K562 (cell line): ENCODE results near the gene DBNDD1.

Source experiments
- CEBPB ChIP-seq: fragments of 450-650 bp; IDR thresholded peaks from 2 replicates; pipeline ENCODE4 v1.6.1; 2016; ENCODE audit warnings: missing genetic modification characterization, missing compliant biosample characterization
- NFYB ChIP-seq: IDR thresholded peaks from 2 replicates; pipeline ENCODE4 v1.6.1; 2011; ENCODE audit warnings: mild to moderate bottlenecking, moderate library complexity; ENCODE audit not compliant: insufficient read length; ENCODE audit errors: extremely low read depth
- POLR2A ChIP-seq: fragments of 450-650 bp; conservative IDR thresholded peaks from 2 replicates; pipeline ENCODE4 v1.6.1; 2016
- SAFB ChIP-seq: fragments of 200-400 bp; formaldehyde crosslinking; IDR thresholded peaks from 2 replicates; pipeline ENCODE4 v1.6.1; 2017; ENCODE audit warnings: low read depth, low read length, borderline replicate concordance
- SMARCB1 ChIP-seq: IDR thresholded peaks from 2 replicates; pipeline ENCODE4 v1.6.1; 2011; ENCODE audit warnings: improper control_type of control experiment, low read depth; ENCODE audit not compliant: insufficient read length
- TCF7L2 ChIP-seq: fragments of 150-350 bp; IDR thresholded peaks from 2 replicates; pipeline ENCODE4 v1.6.1; 2016; ENCODE audit warnings: low read depth, mild to moderate bottlenecking, low read length, moderate library complexity
- ZNF133 ChIP-seq: fragments of 250-450 bp; sonication (Bioruptor Pico); IDR thresholded peaks from 2 replicates; pipeline ENCODE4 v1.4.0; 2020; ENCODE audit warnings: mild to moderate bottlenecking
- TF ChIP-seq, protein P1 (sequence below): IDR thresholded peaks from 3 replicates; pipeline ENCODE4 v1.6.1; 2011; ENCODE audit warnings: borderline replicate concordance, mild to moderate bottlenecking, moderate library complexity; ENCODE audit not compliant: insufficient read length; ENCODE audit errors: extremely low read depth
- TF ChIP-seq, protein P2 (sequence below), 3 experiments: IDR thresholded peaks in 2 of 3; conservative IDR thresholded peaks in 1 of 3; 2 replicates each; pipeline ENCODE4 v1.5.1; 2011 to 2012; ENCODE audit warnings: low read length in 3 of 3, mild to moderate bottlenecking in 3 of 3, control low read depth in 2 of 3, improper control_type of control experiment in 1 of 3, inconsistent platforms in 1 of 3, low read depth in 1 of 3, mixed read lengths in 1 of 3, moderate library complexity in 1 of 3; ENCODE audit not compliant: insufficient read depth in 2 of 3
- TF ChIP-seq, protein P3 (sequence below): sonication (generic); formaldehyde crosslinking; IDR thresholded peaks from 2 replicates; pipeline ENCODE4 v1.9.0; 2022; ENCODE audit warnings: mild to moderate bottlenecking, missing genetic modification reagents

DNA sequence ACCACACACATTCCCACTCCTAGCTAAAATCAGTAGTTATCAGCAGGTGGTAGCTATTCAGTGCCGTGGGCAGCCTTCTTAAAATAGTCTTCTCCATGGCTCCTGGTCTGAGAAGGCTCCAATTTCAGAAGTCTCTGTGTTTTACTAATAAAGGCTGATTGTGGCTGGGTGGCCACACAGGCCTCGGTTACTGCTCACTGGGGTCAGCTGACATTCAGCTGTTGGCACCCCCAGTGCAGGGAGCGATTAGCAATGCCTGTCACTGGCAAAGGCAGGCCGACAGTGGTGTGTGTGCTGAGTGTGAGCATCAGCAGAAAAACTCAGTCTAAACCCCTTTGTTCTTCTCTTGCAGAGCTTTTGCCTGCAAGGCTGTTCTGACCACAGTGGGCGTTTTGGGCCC is 16.6 kb upstream of the DBNDD1 start:
- TF ChIP-seq, protein P1, sequence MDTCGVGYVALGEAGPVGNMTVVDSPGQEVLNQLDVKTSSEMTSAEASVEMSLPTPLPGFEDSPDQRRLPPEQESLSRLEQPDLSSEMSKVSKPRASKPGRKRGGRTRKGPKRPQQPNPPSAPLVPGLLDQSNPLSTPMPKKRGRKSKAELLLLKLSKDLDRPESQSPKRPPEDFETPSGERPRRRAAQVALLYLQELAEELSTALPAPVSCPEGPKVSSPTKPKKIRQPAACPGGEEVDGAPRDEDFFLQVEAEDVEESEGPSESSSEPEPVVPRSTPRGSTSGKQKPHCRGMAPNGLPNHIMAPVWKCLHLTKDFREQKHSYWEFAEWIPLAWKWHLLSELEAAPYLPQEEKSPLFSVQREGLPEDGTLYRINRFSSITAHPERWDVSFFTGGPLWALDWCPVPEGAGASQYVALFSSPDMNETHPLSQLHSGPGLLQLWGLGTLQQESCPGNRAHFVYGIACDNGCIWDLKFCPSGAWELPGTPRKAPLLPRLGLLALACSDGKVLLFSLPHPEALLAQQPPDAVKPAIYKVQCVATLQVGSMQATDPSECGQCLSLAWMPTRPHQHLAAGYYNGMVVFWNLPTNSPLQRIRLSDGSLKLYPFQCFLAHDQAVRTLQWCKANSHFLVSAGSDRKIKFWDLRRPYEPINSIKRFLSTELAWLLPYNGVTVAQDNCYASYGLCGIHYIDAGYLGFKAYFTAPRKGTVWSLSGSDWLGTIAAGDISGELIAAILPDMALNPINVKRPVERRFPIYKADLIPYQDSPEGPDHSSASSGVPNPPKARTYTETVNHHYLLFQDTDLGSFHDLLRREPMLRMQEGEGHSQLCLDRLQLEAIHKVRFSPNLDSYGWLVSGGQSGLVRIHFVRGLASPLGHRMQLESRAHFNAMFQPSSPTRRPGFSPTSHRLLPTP = no peak
- no peak for TF ChIP-seq CEBPB (tag)
- TF ChIP-seq, protein P2, sequence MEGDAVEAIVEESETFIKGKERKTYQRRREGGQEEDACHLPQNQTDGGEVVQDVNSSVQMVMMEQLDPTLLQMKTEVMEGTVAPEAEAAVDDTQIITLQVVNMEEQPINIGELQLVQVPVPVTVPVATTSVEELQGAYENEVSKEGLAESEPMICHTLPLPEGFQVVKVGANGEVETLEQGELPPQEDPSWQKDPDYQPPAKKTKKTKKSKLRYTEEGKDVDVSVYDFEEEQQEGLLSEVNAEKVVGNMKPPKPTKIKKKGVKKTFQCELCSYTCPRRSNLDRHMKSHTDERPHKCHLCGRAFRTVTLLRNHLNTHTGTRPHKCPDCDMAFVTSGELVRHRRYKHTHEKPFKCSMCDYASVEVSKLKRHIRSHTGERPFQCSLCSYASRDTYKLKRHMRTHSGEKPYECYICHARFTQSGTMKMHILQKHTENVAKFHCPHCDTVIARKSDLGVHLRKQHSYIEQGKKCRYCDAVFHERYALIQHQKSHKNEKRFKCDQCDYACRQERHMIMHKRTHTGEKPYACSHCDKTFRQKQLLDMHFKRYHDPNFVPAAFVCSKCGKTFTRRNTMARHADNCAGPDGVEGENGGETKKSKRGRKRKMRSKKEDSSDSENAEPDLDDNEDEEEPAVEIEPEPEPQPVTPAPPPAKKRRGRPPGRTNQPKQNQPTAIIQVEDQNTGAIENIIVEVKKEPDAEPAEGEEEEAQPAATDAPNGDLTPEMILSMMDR (IDR thresholded peaks at IDR 0.05 in 2 of 3, conservative IDR thresholded peaks at IDR 0.05 in 1 of 3; ENCODE audit: insufficient read depth in 2 of 3, low read depth in 1 of 3, low read length in 3 of 3) = no peak
- TF ChIP-seq TCF7L2 = no peak
- no peak for TF ChIP-seq POLR2A
- TF ChIP-seq NFYB = no peak
- no peak for TF ChIP-seq SMARCB1
- TF ChIP-seq SAFB = no peak
- TF ChIP-seq, protein P3, sequence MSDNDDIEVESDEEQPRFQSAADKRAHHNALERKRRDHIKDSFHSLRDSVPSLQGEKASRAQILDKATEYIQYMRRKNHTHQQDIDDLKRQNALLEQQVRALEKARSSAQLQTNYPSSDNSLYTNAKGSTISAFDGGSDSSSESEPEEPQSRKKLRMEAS (CRISPR knock-in tag) = no peak
- no peak for TF ChIP-seq ZNF133 (CRISPR knock-in tag)
